ENCODE results near the gene PSRC1.

DNA sequence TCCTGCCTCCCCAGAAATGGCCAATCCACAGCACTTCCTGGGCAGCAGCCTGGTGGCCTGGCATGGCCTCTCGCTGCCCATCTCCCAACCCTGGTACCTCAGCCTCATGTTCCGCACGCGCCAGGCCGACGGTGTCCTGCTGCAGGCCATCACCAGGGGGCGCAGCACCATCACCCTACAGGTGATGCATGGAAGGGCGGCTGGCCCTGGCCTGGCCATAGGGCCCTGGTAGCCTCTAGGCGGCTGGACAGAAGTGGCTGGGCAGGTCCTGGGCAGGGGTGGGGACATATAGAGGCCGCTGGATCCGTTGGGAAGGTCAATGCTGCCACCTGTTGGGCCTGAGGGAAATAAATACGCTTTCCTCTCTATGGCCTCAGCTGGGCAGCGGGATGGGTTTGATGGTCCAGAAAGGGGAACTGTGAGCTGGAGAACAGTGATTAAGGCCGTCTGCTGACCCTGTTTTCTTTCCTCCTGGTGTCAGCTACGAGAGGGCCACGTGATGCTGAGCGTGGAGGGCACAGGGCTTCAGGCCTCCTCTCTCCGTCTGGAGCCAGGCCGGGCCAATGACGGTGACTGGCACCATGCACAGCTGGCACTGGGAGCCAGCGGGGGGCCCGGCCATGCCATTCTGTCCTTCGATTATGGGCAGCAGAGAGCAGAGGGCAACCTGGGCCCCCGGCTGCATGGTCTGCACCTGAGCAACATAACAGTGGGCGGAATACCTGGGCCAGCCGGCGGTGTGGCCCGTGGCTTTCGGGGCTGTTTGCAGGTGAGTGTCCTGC, 19.2 kb downstream of the PSRC1 start:
- TF ChIP-seq EZH2 (IDR thresholded peaks at IDR 0.05; ENCODE audit: insufficient read depth, poor library complexity, severe bottlenecking): no peak
- no peak for TF ChIP-seq EZH2phosphoT487 (IDR thresholded peaks at IDR 0.05; ENCODE audit: insufficient read depth, low read depth)
